Liver (tissue), 9 donors: Measurements from ENCODE around the gene PIAS1. TPM values are rescaled to one million over a fixed set of nuclear protein-coding genes. Genes with fewer than 3 reads are reported as not detected.
"Not testable (repeated sequence)": the region's sequence is repeated elsewhere in the genome, so short reads cannot be mapped to it uniquely, and the experiment has no call there.

Source experiments
- DNase-seq: peaks from one replicate; pipeline ENCODE4 v3.0.0-alpha.2; 2017; ENCODE audit warnings: low spot score
- H3K27ac ChIP-seq, 2 donors: one replicate each; pipeline ENCODE4 v1.7.0; 2013; ENCODE audit warnings: inconsistent platforms in 2 of 2, low read length in 2 of 2, control low read depth in 1 of 2, low read depth in 1 of 2, mild to moderate bottlenecking in 1 of 2
- H3K27me3 ChIP-seq, 4 donors: one replicate each; pipeline versions ENCODE4 v1.6.1 to v1.7.0; 2013; ENCODE audit warnings: low read length in 3 of 4, inconsistent platforms in 1 of 4, mild to moderate bottlenecking in 1 of 4, moderate library complexity in 1 of 4; ENCODE audit not compliant: control insufficient read depth in 4 of 4, insufficient read depth in 4 of 4
- H3K36me3 ChIP-seq, 4 donors: one replicate each; pipeline versions ENCODE4 v1.6.1 to v1.7.0; 2013; ENCODE audit warnings: low read length in 3 of 4, mild to moderate bottlenecking in 3 of 4, low read depth in 1 of 4, moderate library complexity in 1 of 4; ENCODE audit not compliant: control insufficient read depth in 4 of 4, insufficient read depth in 3 of 4
- H3K4me1 ChIP-seq, 4 donors: one replicate each; pipeline versions ENCODE4 v1.6.1 to v1.7.0; 2013; ENCODE audit warnings: low read length in 3 of 4, mild to moderate bottlenecking in 3 of 4, moderate library complexity in 1 of 4; ENCODE audit not compliant: control insufficient read depth in 4 of 4, insufficient read depth in 4 of 4
- H3K4me3 ChIP-seq, 3 donors: one replicate each; pipeline versions ENCODE4 v1.6.1 to v1.7.0; 2013; ENCODE audit warnings: low read length in 3 of 3, control low read depth in 1 of 3, low read depth in 1 of 3, mild to moderate bottlenecking in 1 of 3
- H3K9ac ChIP-seq, 2 donors: one replicate each; pipeline ENCODE4 v1.7.0; 2013; ENCODE audit warnings: low read length in 2 of 2, mild to moderate bottlenecking in 2 of 2, moderate library complexity in 2 of 2, control low read depth in 1 of 2, low read depth in 1 of 2
- H3K9me3 ChIP-seq, 4 donors: one replicate each; pipeline versions ENCODE4 v1.6.1 to v1.7.0; 2013; ENCODE audit warnings: low read length in 3 of 4; ENCODE audit not compliant: control insufficient read depth in 4 of 4
- ATF3 ChIP-seq: IDR thresholded peaks from 2 replicates; pipeline ENCODE4 v1.6.1; 2016; ENCODE audit warnings: antibody characterized with exemption
- CTCF ChIP-seq: fragments of 150-350 bp; IDR thresholded peaks from 2 replicates; pipeline ENCODE4 v1.5.1; 2017; ENCODE audit warnings: improper control_type of control experiment, low read depth, low read length; ENCODE audit not compliant: missing input control
- FOXA1 ChIP-seq: IDR thresholded peaks from 2 replicates; pipeline ENCODE4 v1.6.1; 2016; ENCODE audit warnings: antibody characterized with exemption
- FOXA2 ChIP-seq: IDR thresholded peaks from 2 replicates; pipeline ENCODE4 v1.6.1; 2016; ENCODE audit warnings: antibody characterized with exemption
- HNF4A ChIP-seq, 2 donors: conservative IDR thresholded peaks; 2 replicates each; pipeline ENCODE4 v1.6.1; 2016; ENCODE audit warnings: antibody characterized with exemption in 2 of 2, mild to moderate bottlenecking in 2 of 2
- HNF4G ChIP-seq: IDR thresholded peaks from 2 replicates; pipeline ENCODE4 v1.6.1; 2016; ENCODE audit warnings: antibody characterized with exemption
- JUND ChIP-seq, 2 donors: IDR thresholded peaks; 2 replicates each; pipeline ENCODE4 v1.6.1; 2016; ENCODE audit warnings: antibody characterized with exemption in 2 of 2
- NR2F2 ChIP-seq: IDR thresholded peaks from 2 replicates; pipeline ENCODE4 v1.6.1; 2016; ENCODE audit warnings: antibody characterized with exemption
- RAD21 ChIP-seq, 2 donors: IDR thresholded peaks; 2 replicates each; pipeline ENCODE4 v1.6.1; 2016; ENCODE audit warnings: antibody characterized with exemption in 2 of 2, mild to moderate bottlenecking in 2 of 2
- REST ChIP-seq: IDR thresholded peaks from 2 replicates; pipeline ENCODE4 v1.6.1; 2016; ENCODE audit warnings: antibody characterized with exemption, mild to moderate bottlenecking
- RXRA ChIP-seq, 2 donors: IDR thresholded peaks; 2 replicates each; pipeline ENCODE4 v1.6.1; 2017 to 2018; ENCODE audit warnings: antibody characterized with exemption in 2 of 2, mild to moderate bottlenecking in 1 of 2
- SP1 ChIP-seq: IDR thresholded peaks from 2 replicates; pipeline ENCODE4 v1.6.1; 2018; ENCODE audit warnings: antibody characterized with exemption, mild to moderate bottlenecking
- TAF1 ChIP-seq: conservative IDR thresholded peaks from 2 replicates; pipeline ENCODE4 v1.6.1; 2016; ENCODE audit warnings: antibody characterized with exemption, mild to moderate bottlenecking
- YY1 ChIP-seq: IDR thresholded peaks from 2 replicates; pipeline ENCODE4 v1.6.1; 2016; ENCODE audit warnings: antibody characterized with exemption, mild to moderate bottlenecking
- WGBS: extraction: QIAGEN DNeasy Blood & Tissue Kit; methylation state at CpG from one replicate; pipeline ENCODE4 v1.1.7; 2013; 5-methylcytosine and 5-hydroxymethylcytosine counted together
- polyA plus RNA-seq, 2 donors: library from polyadenylated mRNA; stranded (reverse) in 1 of 2; unstranded in 1 of 2; fragments of 200-250 nt in 1 of 2; fragments of >200 nt in 1 of 2; fragmentation: Nextera tagmentation in 1 of 2; extraction: Ambion mirVana in 1 of 2; gene quantifications; one replicate each; pipeline versions ENCODE4 v1.2.1 to v1.2.3, GENCODE V29; 2013 to 2015
- total RNA-seq, 2 donors: library from RNA; depleted of rRNA; stranded (reverse); fragments of >200 nt; gene quantifications; one replicate each; pipeline ENCODE4 v1.2.3, GENCODE V29; 2014
- donor health status: healthy.
- donor health status: healthy.
- donor health status: healthy.
- donor health status: healthy.
- donor health status: healthy.

PIAS1 gene
- total and polyA plus RNA-seq, 4 donors: 5.6 to 18.8 (median 13.2) TPM

GRCh38 chr15:68224108-68224507 is 170.0 kb downstream of the PIAS1 start:
- H3K4me3 ChIP-seq: no peak overlapping the region
- H3K4me1 ChIP-seq: peaks cover 6 to 24% (median 18%) of the 10 kb centered on the region in 4 donors
- TF ChIP-seq ATF3 (peak; percentile 26), TAF1 (no peak), HNF4A (conservative IDR thresholded peaks at IDR 0.05) (peak; percentile 88 to 92), CTCF (no peak), SP1 (peak; percentile 56), YY1 (no peak), NR2F2 (peak; percentile 59), REST (no peak), RAD21 (IDR thresholded peaks at IDR 0.05) (peak in 1 of 2 donors; percentile 11), HNF4G (peak; percentile 64), RXRA (IDR thresholded peaks at IDR 0.05) (peak; percentile 42 to 60)
- WGBS: 29% methylated on average over 3 of the region's 3 CpGs
- H3K36me3 ChIP-seq: no peaks in the 10 kb centered on the region
- no peak overlapping the region for H3K27ac ChIP-seq
- H3K27me3 ChIP-seq: no peaks in the 10 kb centered on the region
- DNase-seq: no peak
- H3K9me3 ChIP-seq: no peaks in the 10 kb centered on the region
- H3K9ac ChIP-seq: no peak overlapping the region

- Histone ChIP-seq H3K36me3 (no peaks in the 10 kb centered on the region), H3K27ac (no peak overlapping the region), H3K27me3 (no peaks in the 10 kb centered on the region), H3K4me1 (peaks cover 6 to 24% (median 18%) of the 10 kb centered on the region in 4 donors), H3K9me3 (no peaks in the 10 kb centered on the region), H3K4me3 (no peak overlapping the region), H3K9ac (no peak overlapping the region)
- WGBS: 85% methylated on average over 3 of the region's 3 CpGs
- TF ChIP-seq FOXA2: no peak
- TF ChIP-seq HNF4A (conservative IDR thresholded peaks at IDR 0.05): no peak
- no peak for TF ChIP-seq JUND (IDR thresholded peaks at IDR 0.05)
- no peak for TF ChIP-seq SP1
- no peak for TF ChIP-seq REST
- no peak for TF ChIP-seq ATF3
- no peak for TF ChIP-seq HNF4G
- TF ChIP-seq NR2F2: no peak
- TF ChIP-seq FOXA1: no peak
- no peak for DNase-seq
Observed at GRCh38 chr15:68224546-68225250, 170.6 kb downstream of the PIAS1 start.

- not testable (repeated sequence) for DNase-seq
- WGBS: 96% methylated on average over 4 of the region's 4 CpGs
- peaks cover 8 to 31% (median 20%) of the 10 kb centered on the region in 4 donors for H3K4me1 ChIP-seq
Observed at GRCh38 chr15:68225442-68225841, 171.3 kb downstream of the PIAS1 start.

More at GRCh38 chr15:68225442-68225841, 171.3 kb downstream of the PIAS1 start:
- H3K36me3 ChIP-seq, H3K9ac ChIP-seq, H3K9me3 ChIP-seq, H3K27me3 ChIP-seq, H3K27ac ChIP-seq, H3K4me3 ChIP-seq: not testable (repeated sequence)
